Psoas muscle (tissue), 8 donors: ENCODE results near the gene ADCY5. TPM values are rescaled to one million over a fixed set of nuclear protein-coding genes. Genes with fewer than 3 reads are reported as not detected.

Experiments used
- ATAC-seq, 4 donors: fragments of 200-7000 bp; cut with Tn5 transposase; one replicate each; pipeline ENCODE4 v1.9.1; 2020; ENCODE audit warnings: moderate library complexity in 3 of 4, mild to moderate bottlenecking in 2 of 4
- DNase-seq, 2 donors: peaks; one replicate each; pipeline ENCODE4 v3.0.0-alpha.2; 2020
- H3K27ac ChIP-seq: fragments of 200-600 bp; one replicate; pipeline ENCODE4 v1.8.0; 2022
- H3K27me3 ChIP-seq, 3 donors: fragments of 200-600 bp in 1 of 3; one replicate each; pipeline versions ENCODE4 v1.6.1 to v1.8.0; 2013 to 2022; ENCODE audit warnings: low read length in 2 of 3, mild to moderate bottlenecking in 2 of 3, moderate library complexity in 1 of 3; ENCODE audit not compliant: insufficient read depth in 3 of 3
- H3K36me3 ChIP-seq, 2 donors: fragments of 200-600 bp in 1 of 2; one replicate each; pipeline versions ENCODE4 v1.6.1 to v1.8.0; 2013 to 2022; ENCODE audit warnings: low read depth in 1 of 2, mild to moderate bottlenecking in 1 of 2, moderate library complexity in 1 of 2; ENCODE audit not compliant: insufficient read depth in 1 of 2
- H3K4me1 ChIP-seq: fragments of 200-600 bp; one replicate; pipeline ENCODE4 v1.8.0; 2022
- H3K4me3 ChIP-seq: fragments of 200-600 bp; one replicate; pipeline ENCODE4 v1.8.0; 2022; ENCODE audit warnings: mild to moderate bottlenecking
- H3K9me3 ChIP-seq: fragments of 200-600 bp; one replicate; pipeline ENCODE4 v1.8.0; 2022
- WGBS, 3 donors: extraction: QIAGEN DNeasy Blood & Tissue Kit; methylation state at CpG; one replicate each; pipeline versions ENCODE4 v1.1.6 to v1.1.7; 2013; 5-methylcytosine and 5-hydroxymethylcytosine counted together
- intact Hi-C, 2 donors: fragments of 100-400 bp; cut with DNase I; formaldehyde crosslinking; loops; one replicate each; pipeline versions ENCODE4 v1.11.0 to v1.14.2; 2022
- polyA plus RNA-seq, 3 donors: library from polyadenylated mRNA; stranded (reverse); fragments of 200-250 nt; gene quantifications; one replicate each; pipeline ENCODE4 v1.2.3, GENCODE V29; 2013
- total RNA-seq, 4 donors: library from RNA; stranded (reverse); fragmentation: NEBNext Ultra II Directional in 2 of 4; extraction: Animal tissue kit (Norgen Biotek cat#: 25700) in 2 of 4; gene quantifications; one replicate each; pipeline versions ENCODE4 v1.2.1 to v1.2.4, GENCODE V29; 2021 to 2023
- TF ChIP-seq, protein P1 (sequence below): fragments of 200-600 bp; IDR thresholded peaks from one replicate; pipeline ENCODE4 v1.8.0; 2022; ENCODE audit warnings: antibody characterized with exemption
- donor health status: healthy with polysubstance abuse.
- donor health status: DM: no; HTN: no; CAD: no; lungs with moderate emphysema.
- donor health status: Bipolar disorder and iron deficiency.
- donor health status: healthy.
- donor health status: DM: yes; HTN: yes; CAD: no.
- donor health status: DM: no; HTN: no; CAD: no.
- donor health status: DM: no; HTN: no; CAD: no.
- donor health status: DM: yes; HTN: yes; CAD: no.

The ADCY5 gene
- total and polyA plus RNA-seq, 7 donors: 1.0 to 4.4 (median 1.6) TPM

- Histone ChIP-seq H3K4me3 (peak overlapping the region; percentile 72), H3K9me3 (no peaks in the 10 kb centered on the region), H3K27ac (peak overlapping the region; percentile 55), H3K4me1 (no peaks in the 10 kb centered on the region), H3K27me3 (peaks cover 0 to 64% (median 18%) of the 10 kb centered on the region in 3 donors), H3K36me3 (no peaks in the 10 kb centered on the region)
- intact Hi-C loops: loop anchor here in 1 of 2 donors (5.0 kb wide), 1 partner anchor 39 kb away; no protein-coding TSS in a partner anchor
- TF ChIP-seq, protein P1, sequence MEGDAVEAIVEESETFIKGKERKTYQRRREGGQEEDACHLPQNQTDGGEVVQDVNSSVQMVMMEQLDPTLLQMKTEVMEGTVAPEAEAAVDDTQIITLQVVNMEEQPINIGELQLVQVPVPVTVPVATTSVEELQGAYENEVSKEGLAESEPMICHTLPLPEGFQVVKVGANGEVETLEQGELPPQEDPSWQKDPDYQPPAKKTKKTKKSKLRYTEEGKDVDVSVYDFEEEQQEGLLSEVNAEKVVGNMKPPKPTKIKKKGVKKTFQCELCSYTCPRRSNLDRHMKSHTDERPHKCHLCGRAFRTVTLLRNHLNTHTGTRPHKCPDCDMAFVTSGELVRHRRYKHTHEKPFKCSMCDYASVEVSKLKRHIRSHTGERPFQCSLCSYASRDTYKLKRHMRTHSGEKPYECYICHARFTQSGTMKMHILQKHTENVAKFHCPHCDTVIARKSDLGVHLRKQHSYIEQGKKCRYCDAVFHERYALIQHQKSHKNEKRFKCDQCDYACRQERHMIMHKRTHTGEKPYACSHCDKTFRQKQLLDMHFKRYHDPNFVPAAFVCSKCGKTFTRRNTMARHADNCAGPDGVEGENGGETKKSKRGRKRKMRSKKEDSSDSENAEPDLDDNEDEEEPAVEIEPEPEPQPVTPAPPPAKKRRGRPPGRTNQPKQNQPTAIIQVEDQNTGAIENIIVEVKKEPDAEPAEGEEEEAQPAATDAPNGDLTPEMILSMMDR: peak; percentile 39
- WGBS, 3 donors: 13 to 22% (median 15%) methylated on average over 72 to 110 of the region's 110 CpGs
- DNase-seq (peak in 1 of 2 donors; percentile 59), ATAC-seq (peak; percentile 48 to 74 (median 60))
These were observed 957 bp downstream of the ADCY5 start for GRCh38 chr3:123447749-123448517.

DNA sequence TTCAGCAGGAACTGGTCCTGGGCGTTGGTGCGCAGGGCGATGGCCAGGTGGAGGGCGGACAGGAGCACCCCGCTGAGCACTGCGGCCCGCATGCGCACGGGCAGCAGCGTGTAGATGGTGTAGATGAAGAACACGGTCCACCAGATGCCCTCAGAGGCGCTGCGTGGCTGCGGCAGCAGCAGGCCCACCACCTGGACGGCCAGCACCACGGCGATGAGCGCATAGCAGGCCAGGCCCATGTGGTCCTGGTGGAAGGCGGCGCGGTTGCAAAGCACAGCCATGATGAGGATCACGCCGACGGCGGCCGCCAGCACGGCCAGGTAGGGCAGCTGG is 1.5 kb downstream of the ADCY5 start:
- no peak for DNase-seq
- TF ChIP-seq, protein P1: no peak
- intact Hi-C loops: loop anchor here in 1 of 2 donors (5.0 kb wide), 1 partner anchor 40 kb away; no protein-coding TSS in a partner anchor

GRCh38 chr3:123446610-123447109 is 2.2 kb downstream of the ADCY5 start:
- Histone ChIP-seq H3K27me3 (peaks cover 0 to 60% (median 18%) of the 10 kb centered on the region in 3 donors), H3K4me3 (peak overlapping the region; percentile 44), H3K36me3 (no peaks in the 10 kb centered on the region), H3K9me3 (no peaks in the 10 kb centered on the region), H3K4me1 (no peaks in the 10 kb centered on the region), H3K27ac (no peak overlapping the region)
- DNase-seq (no peak), ATAC-seq (no peak)
- WGBS, 3 donors: 81 to 85% (median 84%) methylated on average over 6 of the region's 6 CpGs
- TF ChIP-seq, protein P1: no peak
- intact Hi-C loops: loop anchor here in 1 of 2 donors (5.0 kb wide), 1 partner anchor 41 kb away; no protein-coding TSS in a partner anchor

More for the DNA sequence above, 1.5 kb downstream of the ADCY5 start:
- 92 to 93% (median 93%) methylated on average over 27 of the region's 27 CpGs for WGBS, 3 donors
- H3K27ac ChIP-seq: no peak overlapping the region
- no peaks in the 10 kb centered on the region for H3K9me3 ChIP-seq
- H3K4me1 ChIP-seq: no peaks in the 10 kb centered on the region
- no peaks in the 10 kb centered on the region for H3K36me3 ChIP-seq
- H3K27me3 ChIP-seq: peaks cover 0 to 64% (median 18%) of the 10 kb centered on the region in 3 donors
- peak overlapping the region; percentile 44 for H3K4me3 ChIP-seq
- no peak for ATAC-seq

DNA sequence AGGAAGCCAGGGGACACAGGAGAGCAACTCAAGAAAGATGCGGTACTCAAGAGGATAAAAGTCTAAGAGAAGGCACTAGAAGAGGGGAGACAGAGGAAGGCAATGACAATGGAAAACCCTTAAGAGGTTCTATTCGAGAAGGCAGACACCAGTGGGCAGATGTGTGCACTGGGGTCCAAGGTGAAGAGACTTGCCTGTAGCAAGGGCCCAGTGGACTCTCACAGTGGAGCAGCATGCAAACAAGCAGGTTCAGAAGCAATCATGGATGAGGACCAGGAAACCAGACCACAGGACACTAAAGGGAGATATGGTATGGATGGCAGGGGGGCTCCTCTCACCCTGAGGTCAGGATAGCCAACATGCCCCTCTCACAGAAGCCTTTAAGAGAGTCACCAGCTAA is 2.7 kb downstream of the ADCY5 start:
- no peak for ATAC-seq
- WGBS, 3 donors: 87 to 96% (median 92%) methylated on average over 2 of the region's 2 CpGs
- Histone ChIP-seq H3K9me3 (no peaks in the 10 kb centered on the region), H3K4me3 (peak overlapping the region; percentile 44), H3K4me1 (no peaks in the 10 kb centered on the region), H3K36me3 (no peaks in the 10 kb centered on the region), H3K27ac (no peak overlapping the region), H3K27me3 (peaks cover 0 to 56% (median 18%) of the 10 kb centered on the region in 3 donors)
- TF ChIP-seq, protein P1: no peak
- no peak for DNase-seq
- intact Hi-C loops: loop anchor here in 1 of 2 donors (5.0 kb wide), 1 partner anchor 41 kb away; no protein-coding TSS in a partner anchor
